Measurements from ENCODE around the gene ZFR. TPM values are rescaled to one million over a fixed set of nuclear protein-coding genes. Genes with fewer than 3 reads are reported as not detected.

The ZFR gene
- total and polyA plus RNA-seq, 9 of the 15 experiments (the other 6 are each of a cell fraction or from before 2014, with no cell fraction given), result 35.5 to 108 (median 71.1) TPM

GRCh38 chr5:32443541-32444430, 754 bp downstream of the ZFR start (continued):
- peak; percentile 50 for TF ChIP-seq RBBP5 (IDR thresholded peaks at IDR 0.05; ENCODE audit: borderline replicate concordance, insufficient read depth, low read length, poor library complexity, severe bottlenecking)
- no peak for TF ChIP-seq POLR2AphosphoS5 (IDR thresholded peaks at IDR 0.05; ENCODE audit: control insufficient read depth, insufficient read depth, low read depth, low read length)
- no peak for TF ChIP-seq ZBTB1 (CRISPR knock-in tag; IDR thresholded peaks at IDR 0.05; ENCODE audit: borderline replicate concordance, low read depth)
- no peak for TF ChIP-seq TSC22D4 (tag; IDR thresholded peaks at IDR 0.05)
- TF ChIP-seq SLC30A9 (CRISPR knock-in tag; IDR thresholded peaks at IDR 0.05), result no peak
- TF ChIP-seq MNT (conservative IDR thresholded peaks at IDR 0.05), result 0 out of 4 replicates have a peak, but pooled peaks have one; percentile 6 to 22
- peak in 1 of 2 experiments; percentile 15 for TF ChIP-seq E2F6 (IDR thresholded peaks at IDR 0.05; ENCODE audit: borderline replicate concordance in 1 of 2, extremely low read depth in 1 of 2, insufficient read depth in 1 of 2, insufficient read length in 1 of 2, low read depth in 1 of 2, low read length in 1 of 2, poor library complexity in 1 of 2, severe bottlenecking in 1 of 2)
- TF ChIP-seq ZNF584 (CRISPR knock-in tag; IDR thresholded peaks at IDR 0.05; ENCODE audit: low read depth), result peak; percentile 6; the same call in 1 of the 2 replicates
- TF ChIP-seq SMAD3 (CRISPR knock-in tag; conservative IDR thresholded peaks at IDR 0.05), result no peak
- 0 out of 4 replicates have a peak, but pooled peaks of 1 of the 2 experiments have one; percentile 31 for TF ChIP-seq TEAD1 (CRISPR knock-in tag; IDR thresholded peaks at IDR 0.05)
- TF ChIP-seq GABPA (tag; conservative IDR thresholded peaks at IDR 0.05; ENCODE audit: low read depth), result peak; percentile 19; the same call in 1 of the 2 replicates
- peak; percentile 21 to 23; a peak in 3 of 4 replicates for TF ChIP-seq MAZ (CRISPR knock-in tag; conservative IDR thresholded peaks at IDR 0.05 in 1 of 2, IDR thresholded peaks at IDR 0.05 in 1 of 2)
- no peak for TF ChIP-seq ZNF232 (CRISPR knock-in tag; IDR thresholded peaks at IDR 0.05)
- TF ChIP-seq ZFX (CRISPR knock-in tag; IDR thresholded peaks at IDR 0.05), result peak; percentile 81; the same call in 1 of the 2 replicates
- no peak for TF ChIP-seq NR1H2 (CRISPR knock-in tag; IDR thresholded peaks at IDR 0.05)
- no peak for TF ChIP-seq ARID3A (IDR thresholded peaks at IDR 0.05; ENCODE audit: borderline replicate concordance, low read depth, low read length)
- TF ChIP-seq DIDO1 (tag; IDR thresholded peaks at IDR 0.05; ENCODE audit: low read depth), result no peak
- peak; percentile 87; the same call in 1 of the 2 replicates for TF ChIP-seq BRD4 (IDR thresholded peaks at IDR 0.05)
- TF ChIP-seq PYGO2 (tag; IDR thresholded peaks at IDR 0.05), result no peak
- TF ChIP-seq IFI16 (CRISPR knock-in tag; IDR thresholded peaks at IDR 0.05), result no peak
- no peak for TF ChIP-seq MTF1 (CRISPR knock-in tag; IDR thresholded peaks at IDR 0.05; ENCODE audit: borderline replicate concordance)
